C4-2B (cell line): ENCODE data around the gene KLF16.
A peak's percentile ranks its signal among the peaks of the same experiment; 100 is the strongest.

Source experiments
- H3K27ac ChIP-seq: fragments of 450-650 bp; 2 replicates; pipeline ENCODE4 v1.5.1; 2017
- ZFX ChIP-seq: fragments of 450-650 bp; IDR thresholded peaks from 2 replicates; pipeline ENCODE4 v1.6.1; 2017
- TF ChIP-seq, protein P1 (sequence below): fragments of 450-650 bp; conservative IDR thresholded peaks from 2 replicates; pipeline ENCODE4 v1.5.1; 2017; ENCODE audit warnings: mild to moderate bottlenecking

Gene KLF16

DNA sequence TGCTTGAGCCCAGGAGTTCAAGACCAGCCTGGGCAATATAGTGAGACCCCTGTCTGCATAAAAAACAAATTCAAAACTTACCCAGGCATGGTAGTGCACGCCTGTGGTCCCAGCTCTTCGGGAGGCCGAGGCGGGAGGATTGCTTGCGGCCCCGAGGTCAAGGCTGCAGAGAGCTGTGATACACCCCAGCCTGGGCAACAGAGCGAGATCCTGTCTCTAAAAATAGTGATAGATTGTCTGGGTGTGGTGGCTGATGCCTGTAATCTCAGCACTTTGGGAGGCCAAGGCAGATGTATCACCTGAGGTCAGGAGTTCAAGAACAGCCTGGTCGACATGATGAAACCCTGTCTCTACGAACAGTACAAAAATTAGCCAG, 4.0 kb upstream of the KLF16 start:
- no peak overlapping the region for H3K27ac ChIP-seq
- no peak for TF ChIP-seq ZFX
- TF ChIP-seq, protein P1, sequence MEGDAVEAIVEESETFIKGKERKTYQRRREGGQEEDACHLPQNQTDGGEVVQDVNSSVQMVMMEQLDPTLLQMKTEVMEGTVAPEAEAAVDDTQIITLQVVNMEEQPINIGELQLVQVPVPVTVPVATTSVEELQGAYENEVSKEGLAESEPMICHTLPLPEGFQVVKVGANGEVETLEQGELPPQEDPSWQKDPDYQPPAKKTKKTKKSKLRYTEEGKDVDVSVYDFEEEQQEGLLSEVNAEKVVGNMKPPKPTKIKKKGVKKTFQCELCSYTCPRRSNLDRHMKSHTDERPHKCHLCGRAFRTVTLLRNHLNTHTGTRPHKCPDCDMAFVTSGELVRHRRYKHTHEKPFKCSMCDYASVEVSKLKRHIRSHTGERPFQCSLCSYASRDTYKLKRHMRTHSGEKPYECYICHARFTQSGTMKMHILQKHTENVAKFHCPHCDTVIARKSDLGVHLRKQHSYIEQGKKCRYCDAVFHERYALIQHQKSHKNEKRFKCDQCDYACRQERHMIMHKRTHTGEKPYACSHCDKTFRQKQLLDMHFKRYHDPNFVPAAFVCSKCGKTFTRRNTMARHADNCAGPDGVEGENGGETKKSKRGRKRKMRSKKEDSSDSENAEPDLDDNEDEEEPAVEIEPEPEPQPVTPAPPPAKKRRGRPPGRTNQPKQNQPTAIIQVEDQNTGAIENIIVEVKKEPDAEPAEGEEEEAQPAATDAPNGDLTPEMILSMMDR: no peak

- no peak overlapping the region for H3K27ac ChIP-seq
- TF ChIP-seq ZFX: no peak
- TF ChIP-seq, protein P1: no peak
These were observed 3.4 kb upstream of the KLF16 start for GRCh38 chr19:1866693-1867348.

DNA sequence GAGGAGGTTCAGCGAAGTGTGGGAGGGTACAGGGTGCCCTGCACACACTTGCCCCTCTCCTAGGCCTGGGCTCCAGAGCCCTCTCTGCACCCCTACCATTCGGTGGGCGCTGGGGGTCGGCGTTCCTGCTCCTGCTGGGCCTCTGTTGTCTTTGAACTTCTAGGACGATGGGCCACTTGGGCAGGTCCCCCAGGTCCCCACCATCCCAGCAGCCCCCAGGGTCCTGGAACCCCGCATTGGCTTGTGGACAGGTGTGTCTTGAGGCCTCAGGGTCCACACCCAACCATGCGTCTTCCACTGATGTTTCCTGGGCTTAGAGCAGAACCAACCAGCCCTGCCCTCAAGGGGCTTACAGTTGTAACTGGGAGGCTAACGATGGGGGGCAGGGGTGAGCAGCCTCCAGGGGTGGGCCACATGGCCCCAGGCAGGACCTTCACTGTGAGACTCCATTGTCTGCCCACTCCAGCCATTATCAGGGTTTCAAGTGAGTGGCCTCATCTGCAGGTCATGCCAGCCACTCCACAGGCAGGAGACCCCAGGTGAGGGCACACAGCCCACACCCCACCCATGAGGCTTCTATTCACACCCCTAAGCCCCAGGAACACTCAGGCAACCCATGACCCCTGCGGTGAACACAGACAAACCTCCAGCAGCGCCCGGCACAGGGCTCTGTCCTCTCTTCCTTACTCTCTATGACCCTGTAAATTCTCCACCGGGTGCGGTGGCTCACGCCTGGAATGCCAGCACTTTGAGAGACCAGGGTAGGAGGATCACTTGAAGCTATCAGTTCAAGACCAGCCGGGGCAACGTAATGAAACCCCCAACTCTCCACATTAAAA, 2.0 kb upstream of the KLF16 start:
- peak overlapping the region; percentile 92 for H3K27ac ChIP-seq
- no peak for TF ChIP-seq ZFX

- peak overlapping the region; percentile 92 for H3K27ac ChIP-seq
- TF ChIP-seq, protein P1: peak; percentile 86
- TF ChIP-seq ZFX: no peak
These were observed 1.2 kb upstream of the KLF16 start for GRCh38 chr19:1864480-1865171.

GRCh38 chr19:1863638-1864479, 480 bp upstream of the KLF16 start:
- TF ChIP-seq ZFX: no peak
- TF ChIP-seq, protein P1: no peak
- peak overlapping the region; percentile 92 for H3K27ac ChIP-seq

- TF ChIP-seq, protein P1: no peak
- TF ChIP-seq ZFX: no peak
- peak overlapping the region; percentile 92 for H3K27ac ChIP-seq
These were observed 703 bp downstream of the KLF16 start for GRCh38 chr19:1862424-1863327.

GRCh38 chr19:1862068-1862423, 1.3 kb downstream of the KLF16 start:
- TF ChIP-seq ZFX: peak; percentile 27; the same call in 1 of the 2 replicates
- TF ChIP-seq, protein P1: no peak
- H3K27ac ChIP-seq: peak overlapping the region; percentile 92
